ENCODE measurements around the gene SLC6A6. TPM values are rescaled to one million over a fixed set of nuclear protein-coding genes. Genes with fewer than 3 reads are reported as not detected.

The SLC6A6 gene
- total RNA-seq, 2 donors from 2014 or later, result 4.9 to 5.7 TPM

DNA sequence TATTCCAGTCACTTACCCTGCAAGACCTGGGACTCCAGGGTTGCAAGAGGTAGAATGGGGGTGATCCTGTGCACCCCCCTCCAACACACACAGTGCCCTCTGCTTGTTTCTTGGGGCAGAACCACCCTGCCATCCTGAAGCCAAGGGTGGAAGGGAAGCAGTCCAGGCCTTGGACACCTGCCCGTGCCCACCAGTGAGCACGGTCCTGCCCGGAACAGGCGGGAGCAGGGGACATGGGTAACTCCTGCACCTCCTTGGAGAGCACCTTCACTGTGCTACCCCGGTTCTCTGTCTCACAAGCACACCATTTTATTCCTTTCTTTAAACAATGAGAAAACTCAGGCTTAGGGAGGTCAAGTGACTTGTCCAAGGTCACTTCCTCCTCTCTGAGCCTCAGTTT lies 57.0 kb downstream of the SLC6A6 start:
- no peak overlapping the region for H3K4me3 ChIP-seq
- H3K27me3 ChIP-seq, result no peaks in the 10 kb centered on the region
- H3K27ac ChIP-seq, result peak overlapping the region in 3 of 4 donors; percentile 58 to 69 (median 67)
- 62 to 76% methylated on average over 4 to 5 of the region's 5 CpGs for WGBS, 2 donors
- no peaks in the 10 kb centered on the region for H3K36me3 ChIP-seq (replicated peaks in 1 of 2; ENCODE audit: insufficient read depth in 1 of 2, low read depth in 2 of 2)
- DNase-seq (no peak), ATAC-seq (no peak)
- intact Hi-C loops (cut with DNase I), result no loop called here
- peaks cover 60% of the 10 kb centered on the region for H3K4me1 ChIP-seq
- H3K9me3 ChIP-seq, result no peaks in the 10 kb centered on the region
- no peak for TF ChIP-seq POLR2A (IDR thresholded peaks at IDR 0.05)
- TF ChIP-seq, protein P1, sequence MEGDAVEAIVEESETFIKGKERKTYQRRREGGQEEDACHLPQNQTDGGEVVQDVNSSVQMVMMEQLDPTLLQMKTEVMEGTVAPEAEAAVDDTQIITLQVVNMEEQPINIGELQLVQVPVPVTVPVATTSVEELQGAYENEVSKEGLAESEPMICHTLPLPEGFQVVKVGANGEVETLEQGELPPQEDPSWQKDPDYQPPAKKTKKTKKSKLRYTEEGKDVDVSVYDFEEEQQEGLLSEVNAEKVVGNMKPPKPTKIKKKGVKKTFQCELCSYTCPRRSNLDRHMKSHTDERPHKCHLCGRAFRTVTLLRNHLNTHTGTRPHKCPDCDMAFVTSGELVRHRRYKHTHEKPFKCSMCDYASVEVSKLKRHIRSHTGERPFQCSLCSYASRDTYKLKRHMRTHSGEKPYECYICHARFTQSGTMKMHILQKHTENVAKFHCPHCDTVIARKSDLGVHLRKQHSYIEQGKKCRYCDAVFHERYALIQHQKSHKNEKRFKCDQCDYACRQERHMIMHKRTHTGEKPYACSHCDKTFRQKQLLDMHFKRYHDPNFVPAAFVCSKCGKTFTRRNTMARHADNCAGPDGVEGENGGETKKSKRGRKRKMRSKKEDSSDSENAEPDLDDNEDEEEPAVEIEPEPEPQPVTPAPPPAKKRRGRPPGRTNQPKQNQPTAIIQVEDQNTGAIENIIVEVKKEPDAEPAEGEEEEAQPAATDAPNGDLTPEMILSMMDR (IDR thresholded peaks at IDR 0.05), result no peak

DNA sequence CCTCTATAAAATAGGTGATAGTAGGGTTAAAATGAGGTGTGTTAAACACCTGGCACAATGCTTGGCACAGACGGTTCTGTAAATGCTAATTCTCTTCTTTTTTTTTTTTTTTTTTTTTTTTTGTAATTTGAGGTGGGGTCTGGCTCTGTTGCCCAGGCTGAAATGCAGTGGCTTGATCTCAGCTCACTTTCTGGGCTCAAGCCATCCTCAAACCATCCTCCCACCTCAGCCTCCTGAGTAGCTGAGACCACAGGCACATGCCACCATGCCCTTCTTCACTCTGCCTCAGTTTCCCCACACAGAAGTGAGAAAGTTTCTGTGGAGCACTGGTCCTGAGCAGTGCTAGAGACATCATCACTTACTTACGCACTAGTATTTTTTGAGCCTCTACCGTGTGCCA lies 57.4 kb downstream of the SLC6A6 start:
- H3K36me3 ChIP-seq (replicated peaks in 1 of 2; ENCODE audit: insufficient read depth in 1 of 2, low read depth in 2 of 2), result no peaks in the 10 kb centered on the region
- no peak for ATAC-seq

GRCh38 chr3:14460342-14461005 lies 58.1 kb downstream of the SLC6A6 start:
- H3K27ac ChIP-seq, result peak overlapping the region; percentile 27 to 58 (median 48)
- peak; percentile 81 for ATAC-seq
- H3K4me3 ChIP-seq, result no peak overlapping the region
- H3K9me3 ChIP-seq, result no peaks in the 10 kb centered on the region
- H3K27me3 ChIP-seq, result no peaks in the 10 kb centered on the region
- intact Hi-C loops (cut with DNase I), result loop anchor here (10.0 kb wide), 1 partner anchor 566 kb away; no protein-coding TSS in a partner anchor
- no peaks in the 10 kb centered on the region for H3K36me3 ChIP-seq (replicated peaks in 1 of 2; ENCODE audit: insufficient read depth in 1 of 2, low read depth in 2 of 2)
- peaks cover 49% of the 10 kb centered on the region for H3K4me1 ChIP-seq
- 24 to 37% methylated on average over 9 of the region's 9 CpGs for WGBS, 2 donors
- TF ChIP-seq POLR2A (IDR thresholded peaks at IDR 0.05), result no peak
- TF ChIP-seq, protein P1 (IDR thresholded peaks at IDR 0.05), result no peak
- DNase-seq, result peak; percentile 57 to 78 (median 74)

More for the DNA sequence above, 57.4 kb downstream of the SLC6A6 start:
- TF ChIP-seq POLR2A (IDR thresholded peaks at IDR 0.05), result no peak
- TF ChIP-seq, protein P1 (IDR thresholded peaks at IDR 0.05), result no peak
- 11 to 66% methylated on average over 3 of the region's 3 CpGs for WGBS, 2 donors
- peak overlapping the region in 3 of 4 donors; percentile 40 to 69 (median 67) for H3K27ac ChIP-seq
- peaks cover 56% of the 10 kb centered on the region for H3K4me1 ChIP-seq
- intact Hi-C loops (cut with DNase I), result loop anchor here (10.0 kb wide), 1 partner anchor 565 kb away; no protein-coding TSS in a partner anchor
- no peak for DNase-seq
- H3K9me3 ChIP-seq, result no peaks in the 10 kb centered on the region
- H3K4me3 ChIP-seq, result no peak overlapping the region
- H3K27me3 ChIP-seq, result no peaks in the 10 kb centered on the region

DNA sequence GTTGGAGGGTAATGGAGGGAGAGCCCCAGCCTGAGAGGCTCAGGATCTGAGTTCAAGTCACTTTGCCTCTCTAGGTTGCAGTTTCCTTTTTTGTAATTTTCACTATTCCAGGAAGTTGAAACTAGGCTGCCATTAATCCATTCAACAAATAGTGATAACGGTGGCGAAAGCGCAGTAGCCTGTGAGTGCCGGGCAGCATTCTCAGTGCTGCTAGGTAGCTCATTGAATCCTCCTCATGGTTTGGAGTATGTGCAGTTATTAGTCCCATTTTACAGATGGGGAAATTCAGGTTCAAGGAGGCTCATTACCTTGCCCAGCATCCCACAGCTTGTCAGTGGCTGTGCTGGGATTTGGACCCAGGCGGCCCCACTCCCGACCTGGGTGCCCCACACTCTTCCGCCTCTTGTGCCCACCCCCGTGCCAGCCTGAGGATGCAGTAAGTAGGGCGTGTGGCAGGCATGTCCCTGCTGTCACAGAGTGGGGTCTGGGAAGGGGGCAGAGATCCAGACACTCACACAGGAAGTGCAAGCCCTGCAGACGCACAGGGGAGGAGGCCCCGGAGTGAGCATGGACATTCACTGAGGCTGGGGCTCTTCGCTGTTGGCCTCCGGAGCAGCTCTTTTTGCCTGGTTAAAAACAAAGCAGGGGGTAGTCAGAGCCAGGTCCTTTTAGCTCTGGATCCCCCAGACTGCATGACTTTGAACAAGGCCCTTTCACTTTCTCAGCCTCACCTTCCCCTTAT lies 58.8 kb downstream of the SLC6A6 start:
- no peak for TF ChIP-seq POLR2A (IDR thresholded peaks at IDR 0.05)
- TF ChIP-seq, protein P1 (IDR thresholded peaks at IDR 0.05), result no peak
- H3K9me3 ChIP-seq, result no peaks in the 10 kb centered on the region
- peak overlapping the region in 3 of 4 donors; percentile 40 to 58 (median 56) for H3K27ac ChIP-seq
- peaks cover 43% of the 10 kb centered on the region for H3K4me1 ChIP-seq
- no peaks in the 10 kb centered on the region for H3K27me3 ChIP-seq
- no peak overlapping the region for H3K4me3 ChIP-seq
- DNase-seq (no peak), ATAC-seq (peak; percentile 43)
- no peaks in the 10 kb centered on the region for H3K36me3 ChIP-seq (replicated peaks in 1 of 2; ENCODE audit: insufficient read depth in 1 of 2, low read depth in 2 of 2)
- intact Hi-C loops (cut with DNase I), result loop anchor here (10.0 kb wide), 1 partner anchor 566 kb away; no protein-coding TSS in a partner anchor
- WGBS, 2 donors, result 63% methylated on average over 11 to 13 of the region's 13 CpGs

Data from body of pancreas (tissue), 4 donors.